ENCODE data around the gene HELZ2.

Gene HELZ2

DNA sequence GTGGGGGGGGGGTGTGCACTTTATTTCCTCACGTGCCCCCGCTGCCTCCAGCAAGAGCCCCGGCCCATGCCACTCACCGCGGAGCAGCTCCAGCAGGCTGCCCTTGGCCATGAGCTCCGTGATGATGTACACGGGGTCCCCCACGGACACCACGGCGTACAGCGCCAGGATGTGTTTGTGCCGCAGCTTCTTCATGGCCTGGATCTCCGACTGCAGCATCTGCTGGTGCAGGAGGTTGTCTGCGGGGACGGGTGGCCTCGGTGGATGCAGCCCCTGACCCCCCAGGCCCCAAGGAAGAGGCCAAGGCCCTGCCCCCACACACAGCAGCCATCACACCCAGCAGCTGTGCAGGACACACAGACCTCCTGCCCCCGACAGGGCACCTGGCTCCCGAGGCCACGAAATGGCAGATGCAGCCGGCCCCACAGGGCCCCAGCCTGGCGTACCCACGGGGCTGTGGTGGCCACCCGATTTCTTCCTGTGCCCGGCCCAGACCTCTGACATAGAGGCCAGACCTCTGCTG is 41.5 kb downstream of the HELZ2 start:
- no peak overlapping the region for H3K4me3 ChIP-seq
- DNase-seq (ENCODE audit: low spot score) = no peak

DNA sequence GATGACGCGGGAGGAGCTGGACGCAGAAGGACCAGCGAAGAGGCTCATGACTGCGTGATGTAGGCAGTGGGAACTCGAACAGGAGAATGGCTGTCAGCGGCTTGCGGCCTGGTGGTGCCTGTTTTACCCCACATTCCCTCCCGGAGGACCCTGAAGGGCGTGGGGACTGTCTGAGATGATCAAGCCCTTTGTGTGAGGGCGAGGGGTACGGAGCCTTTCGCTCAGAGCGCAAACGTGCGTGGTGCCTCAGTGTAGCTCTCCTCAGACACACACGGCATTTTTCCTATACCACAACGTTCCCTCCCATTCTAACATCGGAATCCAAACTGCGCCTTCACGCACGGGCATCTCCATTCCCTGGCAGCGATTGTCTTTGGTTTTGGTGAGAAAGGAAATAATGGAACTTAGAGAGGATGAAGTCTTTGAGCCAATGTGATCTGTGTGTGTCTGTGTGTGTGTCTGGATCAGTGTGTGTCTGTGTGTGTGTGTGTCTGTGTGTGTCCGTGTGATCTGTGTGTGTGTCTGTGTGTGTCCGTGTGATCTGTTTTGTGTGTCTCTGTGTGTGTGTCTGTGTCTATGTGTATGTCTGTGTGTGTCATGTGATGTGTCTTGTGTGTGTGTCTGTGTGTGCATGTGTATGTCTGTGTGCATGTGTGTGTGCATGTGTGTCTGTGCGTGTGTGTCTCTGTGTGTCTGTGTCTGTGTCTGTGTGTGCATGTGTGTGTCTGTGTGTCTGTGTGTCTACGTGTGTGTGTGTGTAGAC is 42.2 kb downstream of the HELZ2 start:
- no peak for DNase-seq (ENCODE audit: low spot score)
- TF ChIP-seq, protein P1, sequence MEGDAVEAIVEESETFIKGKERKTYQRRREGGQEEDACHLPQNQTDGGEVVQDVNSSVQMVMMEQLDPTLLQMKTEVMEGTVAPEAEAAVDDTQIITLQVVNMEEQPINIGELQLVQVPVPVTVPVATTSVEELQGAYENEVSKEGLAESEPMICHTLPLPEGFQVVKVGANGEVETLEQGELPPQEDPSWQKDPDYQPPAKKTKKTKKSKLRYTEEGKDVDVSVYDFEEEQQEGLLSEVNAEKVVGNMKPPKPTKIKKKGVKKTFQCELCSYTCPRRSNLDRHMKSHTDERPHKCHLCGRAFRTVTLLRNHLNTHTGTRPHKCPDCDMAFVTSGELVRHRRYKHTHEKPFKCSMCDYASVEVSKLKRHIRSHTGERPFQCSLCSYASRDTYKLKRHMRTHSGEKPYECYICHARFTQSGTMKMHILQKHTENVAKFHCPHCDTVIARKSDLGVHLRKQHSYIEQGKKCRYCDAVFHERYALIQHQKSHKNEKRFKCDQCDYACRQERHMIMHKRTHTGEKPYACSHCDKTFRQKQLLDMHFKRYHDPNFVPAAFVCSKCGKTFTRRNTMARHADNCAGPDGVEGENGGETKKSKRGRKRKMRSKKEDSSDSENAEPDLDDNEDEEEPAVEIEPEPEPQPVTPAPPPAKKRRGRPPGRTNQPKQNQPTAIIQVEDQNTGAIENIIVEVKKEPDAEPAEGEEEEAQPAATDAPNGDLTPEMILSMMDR (IDR thresholded peaks at IDR 0.05) = no peak

More for the DNA sequence above, 41.5 kb downstream of the HELZ2 start:
- H3K27ac ChIP-seq = no peak overlapping the region
- TF ChIP-seq, protein P1 (IDR thresholded peaks at IDR 0.05) = no peak

DNA sequence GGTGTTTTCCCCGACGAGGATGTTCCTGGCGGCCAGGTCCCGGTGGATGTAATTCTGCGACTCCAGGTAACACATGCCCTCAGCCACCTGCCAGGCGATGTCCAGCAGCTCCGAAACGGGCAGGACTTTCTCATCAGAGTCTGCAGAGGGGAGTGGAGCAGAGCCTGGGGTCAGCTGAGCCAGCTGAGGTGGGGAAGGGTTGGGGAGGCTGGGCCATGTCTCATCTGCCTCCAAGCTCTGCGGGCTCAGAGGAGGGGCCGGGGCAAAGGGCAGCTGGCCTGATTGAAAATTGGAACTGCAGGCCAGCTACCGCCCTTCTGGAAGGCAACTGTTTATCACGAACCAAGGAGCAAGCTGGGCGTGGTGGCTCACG is 43.3 kb downstream of the HELZ2 start:
- TF ChIP-seq, protein P1 (IDR thresholded peaks at IDR 0.05) = no peak
- Histone ChIP-seq H3K4me3 (no peak overlapping the region), H3K27ac (no peak overlapping the region)
- DNase-seq (ENCODE audit: low spot score) = no peak

More for the DNA sequence above, 42.2 kb downstream of the HELZ2 start:
- Histone ChIP-seq H3K4me3 (no peak overlapping the region), H3K27ac (no peak overlapping the region)

DNA sequence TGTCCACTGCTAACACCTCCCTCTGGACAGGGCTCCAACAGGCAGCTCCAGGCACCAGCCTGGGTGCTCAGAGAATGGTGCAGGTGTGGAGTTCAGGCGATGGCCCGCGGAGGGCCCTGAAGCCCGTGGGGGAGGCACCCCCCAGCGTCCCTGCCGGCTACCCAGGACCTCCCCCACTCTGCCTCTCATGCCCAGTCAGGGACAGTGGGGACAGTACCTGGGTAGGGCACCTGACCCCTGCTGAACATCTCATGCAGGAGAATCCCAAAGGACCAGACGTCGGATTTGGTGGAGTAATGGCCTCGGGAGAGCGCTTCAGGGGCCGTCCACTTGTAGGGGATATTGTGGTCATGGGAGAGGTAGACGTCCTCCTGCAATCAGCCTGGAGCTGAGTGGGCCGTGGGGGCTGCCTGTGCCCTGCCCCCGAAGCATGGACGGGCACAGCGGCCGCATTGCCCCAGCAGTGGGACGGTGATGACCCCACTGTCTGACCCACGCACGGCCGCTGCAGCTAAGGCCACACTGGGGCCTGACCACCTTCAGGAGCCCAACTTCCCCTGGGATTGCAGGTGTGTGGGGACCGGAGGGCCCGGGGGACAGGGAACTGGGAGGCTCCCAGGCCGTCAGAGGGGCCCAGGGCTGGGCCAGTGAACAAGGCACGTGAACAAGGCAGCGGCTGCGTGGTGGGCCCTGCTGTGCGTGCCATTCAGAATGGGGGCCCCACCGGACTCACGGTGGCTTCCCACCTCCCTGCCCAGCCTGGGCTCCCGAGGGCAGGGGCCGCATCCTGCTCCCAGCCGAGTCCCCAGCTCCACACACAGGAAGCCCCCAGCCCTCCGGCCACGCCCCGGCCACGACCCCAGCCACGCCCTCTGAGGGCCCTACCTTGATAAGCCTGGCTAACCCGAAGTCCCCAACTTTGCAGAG is 43.9 kb downstream of the HELZ2 start:
- Histone ChIP-seq H3K4me3 (no peak overlapping the region), H3K27ac (no peak overlapping the region)
- no peak for DNase-seq (ENCODE audit: low spot score)
- TF ChIP-seq, protein P1 (IDR thresholded peaks at IDR 0.05) = no peak

DNA sequence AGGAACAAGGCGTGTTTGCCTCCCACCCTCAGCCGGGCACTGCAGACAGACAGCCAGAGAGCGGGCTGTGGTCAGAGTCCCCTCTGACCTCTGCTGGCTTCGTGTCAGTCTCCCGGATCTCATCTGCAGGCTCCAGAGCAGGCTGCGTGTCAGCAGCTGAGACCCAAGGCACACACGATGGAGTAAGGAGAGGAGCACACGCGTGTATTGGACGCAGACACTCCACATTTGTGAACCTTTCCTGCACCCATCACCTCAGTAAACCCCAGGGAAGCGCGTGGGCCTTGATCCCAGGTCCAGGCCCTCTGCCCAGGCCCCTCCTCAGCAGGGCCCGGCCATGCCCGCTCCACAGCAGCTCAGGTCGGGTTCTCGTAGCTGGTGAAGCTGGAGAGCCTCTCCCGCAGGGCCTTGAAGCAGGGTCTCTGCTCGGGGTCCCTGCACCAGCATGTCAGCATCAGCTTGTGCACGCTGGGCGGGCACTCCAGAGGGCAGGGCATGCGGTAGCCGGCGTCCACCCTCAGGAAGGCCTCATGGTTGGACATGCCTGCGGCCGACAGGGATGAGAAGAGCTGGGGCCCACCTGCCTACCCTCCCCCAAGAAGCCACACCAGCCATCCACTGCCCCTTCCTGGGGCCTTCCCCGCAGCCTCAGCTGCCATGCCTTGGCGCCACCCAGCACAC is 44.7 kb downstream of the HELZ2 start:
- DNase-seq (ENCODE audit: low spot score) = no peak
- TF ChIP-seq, protein P1 (IDR thresholded peaks at IDR 0.05) = no peak
- no peak overlapping the region for H3K4me3 ChIP-seq
- no peak overlapping the region for H3K27ac ChIP-seq

DNA sequence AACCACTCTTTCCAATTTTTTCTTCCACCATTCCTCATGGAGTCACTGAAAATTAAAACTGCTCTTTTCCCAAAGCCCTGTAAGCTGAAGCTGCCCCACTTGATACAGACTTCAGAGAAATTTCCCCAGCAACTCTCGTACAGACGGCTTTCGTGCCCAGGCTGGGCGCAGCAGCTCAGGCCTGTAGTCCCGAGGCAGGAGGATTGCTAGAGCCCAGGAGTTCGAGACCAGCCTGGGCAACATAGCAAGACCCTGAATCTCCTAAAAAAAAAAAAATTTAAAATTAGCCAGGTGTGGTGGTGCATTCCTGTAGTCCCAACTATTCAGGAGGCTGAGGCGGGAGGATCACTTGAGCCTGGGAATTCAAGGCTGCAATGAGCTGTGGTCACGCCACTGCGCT is 46.9 kb downstream of the HELZ2 start:
- TF ChIP-seq, protein P1 (IDR thresholded peaks at IDR 0.05) = no peak
- no peak overlapping the region for H3K27ac ChIP-seq
- H3K4me3 ChIP-seq = no peak overlapping the region
- no peak for DNase-seq (ENCODE audit: low spot score)

Data from coronary artery (tissue), 2 donors.